PC-3 (cell line): Measurements from ENCODE around the gene FUT7. TPM values are rescaled to one million over a fixed set of nuclear protein-coding genes. Genes with fewer than 3 reads are reported as not detected.
A peak's percentile ranks its signal among the peaks of the same experiment; 100 is the strongest.

ENCODE experiments used
- ATAC-seq: fragments of 200-7000 bp; cut with Tn5 transposase; 2 replicates; pipeline ENCODE4 v1.9.1; 2020; ENCODE audit warnings: mild to moderate bottlenecking, moderate library complexity
- BruUV-seq: library from RNA; stranded (reverse); fragments of 400-500 nt; replicated peaks from 2 replicates; lab custom pipeline; 2021; lab: Mats Ljungman, UMichigan
- CTCF ChIA-PET: fragments of 300-600 bp; sonication (Branson Sonifier 250); formaldehyde crosslinking; loops from one replicate; lab custom pipeline; 2022; ENCODE audit warnings: antibody characterized with exemption; lab: Charles Lee
- POLR2A ChIA-PET: fragments of 300-600 bp; sonication (Branson Sonifier 250); formaldehyde crosslinking; loops from one replicate; lab custom pipeline; 2022; ENCODE audit warnings: antibody characterized with exemption; ENCODE audit not compliant: unreplicated experiment; lab: Charles Lee
- DNase-seq: peaks from one replicate; pipeline ENCODE4 v3.0.0-alpha.2; 2015
- H2AFZ ChIP-seq: fragments of 300-600 bp; sonication (generic); 2 replicates; pipeline ENCODE4 v1.6.0; 2016; ENCODE audit warnings: antibody characterized with exemption, low read length
- H3F3A ChIP-seq: fragments of 300-600 bp; sonication (generic); one replicate; pipeline ENCODE4 v1.6.0; 2017; ENCODE audit warnings: antibody characterized with exemption, low read length, control low read depth, mild to moderate bottlenecking; ENCODE audit not compliant: unreplicated experiment
- H3K27ac ChIP-seq: fragments of 300-600 bp; sonication (generic); 2 replicates; pipeline ENCODE4 v1.5.1; 2016; ENCODE audit warnings: mild to moderate bottlenecking, low read length
- H3K27me3 ChIP-seq: fragments of 300-600 bp; sonication (generic); 2 replicates; pipeline ENCODE4 v1.6.1; 2016; ENCODE audit warnings: low read length, mixed read lengths
- H3K36me3 ChIP-seq: fragments of 300-600 bp; sonication (generic); 2 replicates; pipeline ENCODE4 v1.6.1; 2016; ENCODE audit warnings: low read depth, mixed run types, low read length, mixed read lengths
- H3K4me1 ChIP-seq: fragments of 300-600 bp; sonication (generic); 2 replicates; pipeline ENCODE4 v1.5.1; 2016; ENCODE audit warnings: low read length; ENCODE audit not compliant: insufficient read depth
- H3K4me2 ChIP-seq: fragments of 300-600 bp; sonication (generic); 2 replicates; pipeline ENCODE4 v1.6.0; 2016; ENCODE audit warnings: low read length
- H3K4me3 ChIP-seq: fragments of 300-600 bp; sonication (generic); 2 replicates; pipeline ENCODE4 v1.5.1; 2016; ENCODE audit warnings: mild to moderate bottlenecking, low read length, mixed read lengths
- H3K79me2 ChIP-seq: fragments of 300-600 bp; sonication (generic); 2 replicates; pipeline ENCODE4 v1.6.1; 2017; ENCODE audit warnings: low read length, mixed read lengths
- H3K9ac ChIP-seq: fragments of 300-600 bp; sonication (generic); 2 replicates; pipeline ENCODE4 v1.6.0; 2016; ENCODE audit warnings: mild to moderate bottlenecking, low read length
- H3K9me2 ChIP-seq: fragments of 300-600 bp; sonication (generic); replicated peaks from 2 replicates; pipeline ENCODE4 v1.6.1; 2016; ENCODE audit warnings: mixed run types, low read length, mixed read lengths
- H3K9me3 ChIP-seq: fragments of 300-600 bp; sonication (generic); 2 replicates; pipeline ENCODE4 v1.6.1; 2016; ENCODE audit warnings: low read length, mixed read lengths
- H4K20me1 ChIP-seq: fragments of 300-600 bp; sonication (generic); 2 replicates; pipeline ENCODE4 v1.6.1; 2016; ENCODE audit warnings: low read length, mixed read lengths
- EZH2 ChIP-seq: fragments of 300-600 bp; sonication (generic); IDR thresholded peaks from one replicate; pipeline ENCODE4 v1.6.1; 2017; ENCODE audit warnings: antibody characterized with exemption, mild to moderate bottlenecking, low read length; ENCODE audit not compliant: unreplicated experiment
- EZH2phosphoT487 ChIP-seq: fragments of 300-600 bp; sonication (generic); IDR thresholded peaks from 2 replicates; pipeline ENCODE4 v1.6.1; 2018; ENCODE audit warnings: mild to moderate bottlenecking, antibody characterized with exemption, low read length, borderline replicate concordance
- intact Hi-C: fragments of 100-400 bp; cut with micrococcal nuclease; formaldehyde crosslinking; loops from 2 replicates; pipeline ENCODE4 v1.9.0; 2023
- total RNA-seq: library from RNA; depleted of rRNA; stranded (reverse); fragments of >200 nt; gene quantifications from 2 replicates; pipeline ENCODE4 v1.2.3, GENCODE V29; 2014
- TF ChIP-seq, protein P1 (sequence below): fragments of 300-600 bp; sonication (generic); conservative IDR thresholded peaks from 2 replicates; pipeline ENCODE4 v1.5.1; 2017; ENCODE audit warnings: antibody characterized with exemption, low read depth, mild to moderate bottlenecking, low read length

FUT7 gene
- total RNA-seq, 1 experiment from 2014 or later: not detected

DNA sequence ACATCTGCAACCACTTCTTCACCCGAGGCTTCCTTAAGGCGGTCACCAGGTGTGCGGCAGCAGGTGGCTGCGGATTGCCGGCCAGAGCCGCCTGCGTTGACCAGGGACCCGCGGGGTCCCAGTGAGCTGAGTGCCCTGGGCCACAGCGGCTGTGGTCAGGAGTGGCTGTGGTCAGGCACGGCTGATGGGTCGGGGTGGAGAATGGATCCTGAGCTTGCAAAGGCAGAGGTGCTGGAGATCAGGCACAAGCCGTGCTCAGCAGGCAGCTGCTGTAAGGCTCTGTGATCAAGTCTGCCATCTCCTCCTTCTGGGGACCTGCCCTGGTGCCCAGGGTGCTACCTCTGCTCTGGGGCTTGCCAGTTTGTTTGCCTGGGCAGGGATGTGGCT lies 47.5 kb upstream of the FUT7 start:
- ChIA-PET CTCF (no interaction called here), POLR2A (no interaction called here)
- Histone ChIP-seq H3F3A (no peaks in the 10 kb centered on the region), H3K79me2 (peaks cover 8% of the 10 kb centered on the region; the same call in 1 of the 2 replicates), H3K9ac (no peak overlapping the region), H2AFZ (no peak overlapping the region), H3K4me1 (peaks cover 16% of the 10 kb centered on the region), H3K9me3 (no peaks in the 10 kb centered on the region), H4K20me1 (no peaks in the 10 kb centered on the region), H3K36me3 (no peaks in the 10 kb centered on the region), H3K4me3 (no peak overlapping the region), H3K27me3 (no peaks in the 10 kb centered on the region), H3K4me2 (no peak overlapping the region), H3K9me2 (no peaks in the 10 kb centered on the region), H3K27ac (no peak overlapping the region)
- BruUV-seq: no TSS peak
- DNase-seq (no peak), ATAC-seq (no peak)
- intact Hi-C loops: no loop called here
- no peak for TF ChIP-seq EZH2phosphoT487
- TF ChIP-seq, protein P1, sequence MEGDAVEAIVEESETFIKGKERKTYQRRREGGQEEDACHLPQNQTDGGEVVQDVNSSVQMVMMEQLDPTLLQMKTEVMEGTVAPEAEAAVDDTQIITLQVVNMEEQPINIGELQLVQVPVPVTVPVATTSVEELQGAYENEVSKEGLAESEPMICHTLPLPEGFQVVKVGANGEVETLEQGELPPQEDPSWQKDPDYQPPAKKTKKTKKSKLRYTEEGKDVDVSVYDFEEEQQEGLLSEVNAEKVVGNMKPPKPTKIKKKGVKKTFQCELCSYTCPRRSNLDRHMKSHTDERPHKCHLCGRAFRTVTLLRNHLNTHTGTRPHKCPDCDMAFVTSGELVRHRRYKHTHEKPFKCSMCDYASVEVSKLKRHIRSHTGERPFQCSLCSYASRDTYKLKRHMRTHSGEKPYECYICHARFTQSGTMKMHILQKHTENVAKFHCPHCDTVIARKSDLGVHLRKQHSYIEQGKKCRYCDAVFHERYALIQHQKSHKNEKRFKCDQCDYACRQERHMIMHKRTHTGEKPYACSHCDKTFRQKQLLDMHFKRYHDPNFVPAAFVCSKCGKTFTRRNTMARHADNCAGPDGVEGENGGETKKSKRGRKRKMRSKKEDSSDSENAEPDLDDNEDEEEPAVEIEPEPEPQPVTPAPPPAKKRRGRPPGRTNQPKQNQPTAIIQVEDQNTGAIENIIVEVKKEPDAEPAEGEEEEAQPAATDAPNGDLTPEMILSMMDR: no peak
- no peak for TF ChIP-seq EZH2

DNA sequence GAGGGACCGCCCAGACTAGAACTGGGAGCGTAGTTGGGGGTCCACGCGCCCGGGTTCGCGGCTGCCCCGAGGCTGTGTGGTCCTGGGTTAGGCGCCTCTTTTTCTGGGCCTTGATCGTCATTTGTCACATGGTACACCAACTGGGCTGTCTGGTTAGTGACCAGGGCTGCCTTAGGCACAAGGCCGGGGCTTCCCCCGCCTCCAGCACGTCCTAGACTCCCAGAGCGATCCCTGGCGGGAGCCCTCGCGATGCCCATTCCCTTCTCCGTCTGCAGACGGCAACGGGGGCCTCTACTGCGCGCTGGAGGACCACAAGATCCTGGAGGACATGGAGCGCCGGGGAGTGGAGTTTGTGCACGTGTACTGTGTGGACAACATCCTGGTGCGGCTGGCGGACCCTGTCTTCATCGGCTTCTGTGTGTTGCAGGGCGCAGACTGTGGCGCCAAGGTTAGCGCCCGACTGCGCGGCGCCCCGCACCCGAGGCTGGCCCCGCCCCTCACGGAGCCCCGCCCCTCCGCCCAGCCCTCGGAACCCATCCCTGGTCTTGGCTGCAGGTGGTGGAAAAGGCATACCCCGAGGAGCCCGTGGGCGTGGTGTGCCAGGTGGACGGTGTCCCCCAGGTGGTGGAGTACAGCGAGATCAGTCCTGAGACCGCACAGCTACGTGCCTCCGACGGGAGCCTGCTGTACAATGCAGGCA lies 47.0 kb upstream of the FUT7 start:
- H3K27me3 ChIP-seq: no peaks in the 10 kb centered on the region
- H4K20me1 ChIP-seq: no peaks in the 10 kb centered on the region
- H3F3A ChIP-seq: no peaks in the 10 kb centered on the region
- no peak for ATAC-seq
- no peaks in the 10 kb centered on the region for H3K36me3 ChIP-seq
- no peak overlapping the region for H2AFZ ChIP-seq
- peak overlapping the region; percentile 85 for H3K4me2 ChIP-seq
- ChIA-PET CTCF (no interaction called here), POLR2A (no interaction called here)
- H3K9me2 ChIP-seq: no peaks in the 10 kb centered on the region
- TSS peak; percentile 25 for BruUV-seq
- no peak for DNase-seq
- intact Hi-C loops: no loop called here
- H3K4me3 ChIP-seq: peak overlapping the region; percentile 73; the same call in 1 of the 2 replicates
- H3K79me2 ChIP-seq: peaks cover 8% of the 10 kb centered on the region; the same call in 1 of the 2 replicates
- H3K9ac ChIP-seq: no peak overlapping the region
- H3K27ac ChIP-seq: no peak overlapping the region
- H3K4me1 ChIP-seq: peaks cover 12% of the 10 kb centered on the region
- no peaks in the 10 kb centered on the region for H3K9me3 ChIP-seq
- no peak for TF ChIP-seq EZH2phosphoT487
- TF ChIP-seq, protein P1: no peak
- no peak for TF ChIP-seq EZH2
